Gastroesophageal sphincter (tissue), 4 donors: Measurements from ENCODE around the gene NFIL3. TPM values are rescaled to one million over a fixed set of nuclear protein-coding genes. Genes with fewer than 3 reads are reported as not detected.

Source experiments
- ATAC-seq: fragments of 150-250 bp; one replicate; pipeline ENCODE4 v1.9.1; 2016; ENCODE audit warnings: mild to moderate bottlenecking, moderate library complexity
- H3K27ac ChIP-seq, 4 donors: fragments of 200-600 bp; sonication (generic) in 3 of 4; 1 replicate in 3 of 4; 2 replicates in 1 of 4; pipeline ENCODE4 v1.5.1; 2016 to 2019
- H3K27me3 ChIP-seq: fragments of 200-600 bp; sonication (generic); one replicate; pipeline ENCODE4 v1.5.1; 2019
- H3K36me3 ChIP-seq, 2 donors: fragments of 200-600 bp; sonication (generic); one replicate each; pipeline ENCODE4 v1.5.1; 2019; ENCODE audit warnings: control low read depth in 1 of 2
- H3K4me1 ChIP-seq, 3 donors: fragments of 200-600 bp; sonication (generic); 1 replicate in 2 of 3; 2 replicates in 1 of 3; pipeline ENCODE4 v1.5.1; 2016 to 2019; ENCODE audit warnings: control low read depth in 2 of 3
- H3K4me3 ChIP-seq, 2 donors: fragments of 200-600 bp; sonication (generic); one replicate each; pipeline ENCODE4 v1.5.1; 2019; ENCODE audit warnings: mild to moderate bottlenecking in 1 of 2, moderate library complexity in 1 of 2
- H3K9me3 ChIP-seq, 3 donors: fragments of 200-600 bp; sonication (generic); one replicate each; pipeline ENCODE4 v1.5.1; 2017 to 2019; ENCODE audit warnings: control low read depth in 2 of 3
- EP300 ChIP-seq: sonication (generic); formaldehyde crosslinking; IDR thresholded peaks from one replicate; pipeline ENCODE4 v1.6.1; 2017; ENCODE audit warnings: antibody characterized with exemption, mild to moderate bottlenecking
- POLR2A ChIP-seq, 2 donors: fragments of 450-650 bp; IDR thresholded peaks; one replicate each; pipeline ENCODE4 v1.6.1; 2017; ENCODE audit warnings: antibody characterized with exemption in 2 of 2, mild to moderate bottlenecking in 2 of 2, moderate library complexity in 1 of 2
- POLR2AphosphoS5 ChIP-seq: sonication (generic); formaldehyde crosslinking; IDR thresholded peaks from one replicate; pipeline ENCODE4 v1.6.1; 2017; ENCODE audit warnings: antibody characterized with exemption
- WGBS, 2 donors: methylation state at CpG; one replicate each; pipeline ENCODE4 v1.1.5; 2018; ENCODE audit warnings: low coverage in 1 of 2; 5-methylcytosine and 5-hydroxymethylcytosine counted together
- total RNA-seq, 4 donors: library from RNA; depleted of rRNA; stranded (reverse); fragments of >200 nt; gene quantifications; one replicate each; pipeline ENCODE4 v1.1.0, GENCODE V29; 2016
- TF ChIP-seq, protein P1 (sequence below), 4 experiments: fragments of 200-600 bp in 2 of 4; fragments of 450-650 bp in 2 of 4; sonication (generic) in 1 of 4; IDR thresholded peaks; one replicate each; pipeline ENCODE4 v1.5.1; 2017 to 2019; ENCODE audit warnings: antibody characterized with exemption in 4 of 4, mild to moderate bottlenecking in 2 of 4, moderate library complexity in 2 of 4

NFIL3 gene
- total RNA-seq, 4 donors from 2014 or later = 16.8 to 64.8 (median 28.2) TPM

DNA sequence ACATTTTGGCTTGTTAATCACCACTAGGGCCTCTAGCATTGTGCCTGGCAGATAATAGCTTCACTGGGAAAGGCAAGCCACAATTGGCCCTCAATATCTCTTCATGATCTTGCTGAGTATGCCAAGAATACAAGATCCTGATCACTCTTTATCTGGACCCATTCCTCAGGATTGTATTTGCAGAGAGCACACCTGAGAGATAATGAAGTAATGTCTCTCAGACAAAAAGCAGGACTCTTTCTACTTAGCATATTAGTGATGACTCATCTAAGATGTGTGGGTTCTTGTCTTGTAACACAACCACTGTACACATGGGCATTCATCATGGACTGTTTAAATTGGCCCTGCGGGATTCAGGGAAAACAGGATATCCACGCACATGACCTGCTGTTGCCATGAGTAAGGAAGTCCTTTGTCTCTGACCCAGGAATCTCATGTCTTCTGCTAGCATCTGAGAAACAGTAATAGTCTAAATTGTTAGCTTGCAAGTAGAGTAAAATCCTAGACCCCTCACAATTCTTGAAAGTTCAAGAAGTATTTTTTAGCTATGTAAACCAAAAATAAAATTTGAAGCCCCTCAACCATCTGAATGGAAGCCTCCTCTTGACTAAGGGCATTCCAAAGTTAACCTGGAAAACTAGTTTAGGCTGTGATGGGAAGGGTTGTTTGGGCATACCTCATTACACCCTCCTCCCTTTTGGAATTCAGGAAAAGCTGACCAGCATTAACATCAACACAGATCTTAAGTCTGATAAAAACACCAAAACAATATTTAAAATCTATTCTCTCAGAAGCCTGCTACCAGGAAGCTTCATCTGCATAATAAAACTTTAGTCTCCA lies 28.0 kb upstream of the NFIL3 start:
- no peak for ATAC-seq
- no peaks in the 10 kb centered on the region for H3K9me3 ChIP-seq
- no peaks in the 10 kb centered on the region for H3K27me3 ChIP-seq
- no peak overlapping the region for H3K27ac ChIP-seq
- WGBS, 2 donors = 69 to 93% methylated on average over 2 of the region's 2 CpGs
- no peaks in the 10 kb centered on the region for H3K4me1 ChIP-seq
- no peaks in the 10 kb centered on the region for H3K36me3 ChIP-seq
- no peak overlapping the region for H3K4me3 ChIP-seq
- TF ChIP-seq EP300 (no peak), POLR2A (IDR thresholded peaks at IDR 0.05) (no peak), POLR2AphosphoS5 (no peak)
- TF ChIP-seq, protein P1, sequence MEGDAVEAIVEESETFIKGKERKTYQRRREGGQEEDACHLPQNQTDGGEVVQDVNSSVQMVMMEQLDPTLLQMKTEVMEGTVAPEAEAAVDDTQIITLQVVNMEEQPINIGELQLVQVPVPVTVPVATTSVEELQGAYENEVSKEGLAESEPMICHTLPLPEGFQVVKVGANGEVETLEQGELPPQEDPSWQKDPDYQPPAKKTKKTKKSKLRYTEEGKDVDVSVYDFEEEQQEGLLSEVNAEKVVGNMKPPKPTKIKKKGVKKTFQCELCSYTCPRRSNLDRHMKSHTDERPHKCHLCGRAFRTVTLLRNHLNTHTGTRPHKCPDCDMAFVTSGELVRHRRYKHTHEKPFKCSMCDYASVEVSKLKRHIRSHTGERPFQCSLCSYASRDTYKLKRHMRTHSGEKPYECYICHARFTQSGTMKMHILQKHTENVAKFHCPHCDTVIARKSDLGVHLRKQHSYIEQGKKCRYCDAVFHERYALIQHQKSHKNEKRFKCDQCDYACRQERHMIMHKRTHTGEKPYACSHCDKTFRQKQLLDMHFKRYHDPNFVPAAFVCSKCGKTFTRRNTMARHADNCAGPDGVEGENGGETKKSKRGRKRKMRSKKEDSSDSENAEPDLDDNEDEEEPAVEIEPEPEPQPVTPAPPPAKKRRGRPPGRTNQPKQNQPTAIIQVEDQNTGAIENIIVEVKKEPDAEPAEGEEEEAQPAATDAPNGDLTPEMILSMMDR (IDR thresholded peaks at IDR 0.05) = no peak

DNA sequence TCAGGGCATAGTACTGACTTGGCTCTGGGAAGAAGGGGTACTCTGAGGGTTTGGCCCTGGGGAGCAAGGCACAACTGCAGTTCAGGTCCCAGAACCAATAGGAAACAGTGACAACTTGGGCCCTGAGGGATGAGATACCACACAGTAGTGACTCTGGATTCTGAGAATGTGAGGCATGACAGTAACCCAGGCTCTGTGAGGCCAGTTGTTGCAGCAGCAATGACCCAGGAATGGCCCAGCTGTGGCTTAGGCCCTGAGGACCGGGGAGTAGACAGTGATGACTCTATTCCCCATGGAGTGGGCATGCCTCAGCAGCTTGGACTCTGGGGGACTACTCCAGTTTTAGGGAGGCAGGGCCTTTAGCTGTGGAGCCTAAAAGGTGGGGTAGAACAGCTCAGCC lies 21.5 kb upstream of the NFIL3 start:
- WGBS, 2 donors = 71 to 86% methylated on average over 1 of the region's 1 CpG
- Histone ChIP-seq H3K4me3 (no peak overlapping the region), H3K36me3 (no peaks in the 10 kb centered on the region), H3K27me3 (no peaks in the 10 kb centered on the region), H3K4me1 (no peaks in the 10 kb centered on the region), H3K27ac (no peak overlapping the region), H3K9me3 (peaks cover 0 to 26% (median 0%) of the 10 kb centered on the region in 3 donors)
- TF ChIP-seq EP300 = no peak
- no peak for TF ChIP-seq POLR2AphosphoS5
- no peak for TF ChIP-seq POLR2A (IDR thresholded peaks at IDR 0.05)
- TF ChIP-seq, protein P1 (IDR thresholded peaks at IDR 0.05) = no peak
- ATAC-seq = no peak

DNA sequence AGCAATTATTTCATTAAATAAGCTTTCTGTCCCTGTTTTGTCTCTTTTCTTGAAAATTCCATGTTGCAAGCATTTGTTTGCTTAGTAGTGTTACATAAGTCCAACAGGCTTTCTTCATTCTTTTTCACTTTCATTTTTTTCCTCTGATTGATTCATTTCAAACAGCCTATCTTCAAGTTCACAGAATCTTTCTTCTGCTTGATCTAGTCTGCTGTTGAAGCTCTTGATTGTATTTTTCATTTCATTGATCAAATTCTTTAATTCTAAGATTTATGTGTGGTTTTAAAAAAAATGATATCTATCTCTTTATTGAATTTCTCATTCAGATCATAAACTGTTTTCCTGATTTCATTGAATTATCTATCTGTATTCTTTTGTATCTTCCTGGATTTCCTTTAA lies 20.4 kb upstream of the NFIL3 start:
- no peaks in the 10 kb centered on the region for H3K27me3 ChIP-seq
- ATAC-seq = no peak

DNA sequence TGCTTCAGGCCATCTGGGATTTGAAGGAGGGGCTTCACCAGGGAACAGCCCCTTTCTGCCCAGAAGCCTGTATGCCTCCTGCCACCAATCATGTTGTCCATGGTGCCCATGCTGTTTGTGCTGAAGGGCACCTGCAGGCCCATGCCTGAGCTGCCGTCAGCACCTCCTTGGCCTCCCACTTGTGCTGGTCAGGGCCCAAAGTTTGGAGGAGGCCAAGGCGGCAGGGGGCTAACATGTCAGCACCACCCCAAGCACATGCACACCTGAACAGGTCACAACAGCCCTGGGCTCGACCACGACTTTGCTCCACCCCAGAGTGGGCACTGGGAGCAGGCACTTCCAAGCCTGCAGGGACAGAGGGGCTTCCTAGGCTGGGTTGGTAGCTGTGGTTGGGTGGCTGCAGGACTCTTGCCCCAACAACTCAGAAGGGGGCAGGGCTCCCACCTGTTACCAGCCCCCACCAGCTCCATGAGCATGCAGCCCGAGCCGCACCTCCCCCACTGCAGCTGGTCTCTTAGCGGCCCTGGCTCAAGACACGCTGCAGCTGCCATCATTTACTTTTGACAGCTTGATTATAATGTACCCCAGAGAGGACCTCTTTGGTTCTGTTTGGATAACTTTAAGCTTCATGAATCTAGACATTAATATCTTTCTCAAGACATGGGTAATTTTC lies 19.8 kb upstream of the NFIL3 start:
- no peak for ATAC-seq
- Histone ChIP-seq H3K27me3 (no peaks in the 10 kb centered on the region), H3K27ac (no peak overlapping the region), H3K9me3 (peaks cover 0 to 26% (median 0%) of the 10 kb centered on the region in 3 donors), H3K36me3 (no peaks in the 10 kb centered on the region), H3K4me3 (no peak overlapping the region), H3K4me1 (no peaks in the 10 kb centered on the region)
- no peak for TF ChIP-seq POLR2A (IDR thresholded peaks at IDR 0.05)
- 39 to 40% methylated on average over 1 to 4 of the region's 8 CpGs for WGBS, 2 donors

More for the DNA sequence above, 20.4 kb upstream of the NFIL3 start:
- TF ChIP-seq POLR2A (IDR thresholded peaks at IDR 0.05) (no peak), EP300 (no peak), POLR2AphosphoS5 (no peak)
- TF ChIP-seq, protein P1 (IDR thresholded peaks at IDR 0.05) = no peak
- no peaks in the 10 kb centered on the region for H3K4me1 ChIP-seq
- H3K9me3 ChIP-seq = peaks cover 0 to 26% (median 0%) of the 10 kb centered on the region in 3 donors
- no peak overlapping the region for H3K27ac ChIP-seq
- H3K36me3 ChIP-seq = no peaks in the 10 kb centered on the region
- H3K4me3 ChIP-seq = no peak overlapping the region

DNA sequence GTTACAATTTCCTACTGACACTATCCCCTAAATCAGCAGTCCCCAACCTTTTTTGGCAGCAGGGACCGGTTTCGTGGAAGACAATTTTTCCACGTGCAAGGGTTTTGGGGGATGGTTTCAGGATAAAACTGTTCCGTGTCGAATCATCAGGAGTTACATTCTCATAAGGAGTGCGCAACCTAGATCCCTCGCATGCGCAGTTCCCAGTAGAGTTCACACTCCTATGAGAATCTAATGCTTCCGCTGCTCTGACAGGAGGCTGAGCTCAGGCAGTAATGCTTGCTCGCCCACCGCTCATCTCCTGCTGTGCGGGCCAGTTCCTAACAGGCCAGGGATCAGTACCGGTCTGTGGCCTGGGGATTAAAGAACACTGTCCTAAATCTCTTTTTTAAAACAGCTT lies 13.2 kb upstream of the NFIL3 start:
- 88% methylated on average over 13 of the region's 13 CpGs; no CpG with 5 or more reads in 1 of the 2 donors for WGBS, 2 donors
- no peaks in the 10 kb centered on the region for H3K36me3 ChIP-seq
- no peak for ATAC-seq
- H3K27me3 ChIP-seq = no peaks in the 10 kb centered on the region
- TF ChIP-seq POLR2AphosphoS5 (no peak), POLR2A (IDR thresholded peaks at IDR 0.05) (no peak), EP300 (no peak)
- TF ChIP-seq, protein P1 (IDR thresholded peaks at IDR 0.05) = no peak
- peaks cover 0 to 7% (median 0%) of the 10 kb centered on the region in 3 donors for H3K4me1 ChIP-seq
- no peaks in the 10 kb centered on the region for H3K9me3 ChIP-seq
- H3K4me3 ChIP-seq = no peak overlapping the region
- H3K27ac ChIP-seq = no peak overlapping the region
